ENCODE results near the gene UBTD2.
A peak's percentile ranks its signal among the peaks of the same experiment; 100 is the strongest.
"Not testable (repeated sequence)": the region's sequence is repeated elsewhere in the genome, so short reads cannot be mapped to it uniquely, and the experiment has no call there.

UBTD2 gene

GRCh38 chr5:172283020-172283861, at the start of gene UBTD2:
UBTD2 (minus strand) TSS chr5:172283764; CDS start chr5:172283665, 99 bp downstream.
- FAIRE-seq = no peak

- FAIRE-seq = not testable (repeated sequence)
Measured at GRCh38 chr5:172326901-172327300, 43.3 kb upstream of the UBTD2 start.

DNA sequence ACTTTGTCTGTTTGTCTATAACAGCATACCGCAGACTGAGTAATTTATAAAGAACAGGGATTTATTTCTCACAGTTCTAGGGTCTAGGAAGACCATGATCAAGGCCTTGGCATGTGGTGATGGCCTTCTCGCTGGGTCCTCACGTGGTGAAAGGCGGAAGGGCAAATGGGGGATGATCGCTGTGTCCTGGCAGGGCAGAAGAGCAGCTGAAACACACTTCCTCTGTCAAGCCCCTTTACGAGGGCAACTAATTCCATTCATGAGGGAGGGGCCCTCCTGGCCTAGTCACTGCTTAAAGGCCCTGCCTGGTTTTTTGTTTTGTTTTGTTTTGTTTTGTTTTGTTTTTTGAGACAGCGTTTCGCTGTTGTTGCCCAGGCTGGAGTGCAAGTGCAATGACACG, 41.9 kb upstream of the UBTD2 start:
- no peak for FAIRE-seq

- FAIRE-seq = no peak
Measured at GRCh38 chr5:172322028-172322965, 38.7 kb upstream of the UBTD2 start.

GRCh38 chr5:172321593-172321992, 38.0 kb upstream of the UBTD2 start:
- FAIRE-seq = no peak

DNA sequence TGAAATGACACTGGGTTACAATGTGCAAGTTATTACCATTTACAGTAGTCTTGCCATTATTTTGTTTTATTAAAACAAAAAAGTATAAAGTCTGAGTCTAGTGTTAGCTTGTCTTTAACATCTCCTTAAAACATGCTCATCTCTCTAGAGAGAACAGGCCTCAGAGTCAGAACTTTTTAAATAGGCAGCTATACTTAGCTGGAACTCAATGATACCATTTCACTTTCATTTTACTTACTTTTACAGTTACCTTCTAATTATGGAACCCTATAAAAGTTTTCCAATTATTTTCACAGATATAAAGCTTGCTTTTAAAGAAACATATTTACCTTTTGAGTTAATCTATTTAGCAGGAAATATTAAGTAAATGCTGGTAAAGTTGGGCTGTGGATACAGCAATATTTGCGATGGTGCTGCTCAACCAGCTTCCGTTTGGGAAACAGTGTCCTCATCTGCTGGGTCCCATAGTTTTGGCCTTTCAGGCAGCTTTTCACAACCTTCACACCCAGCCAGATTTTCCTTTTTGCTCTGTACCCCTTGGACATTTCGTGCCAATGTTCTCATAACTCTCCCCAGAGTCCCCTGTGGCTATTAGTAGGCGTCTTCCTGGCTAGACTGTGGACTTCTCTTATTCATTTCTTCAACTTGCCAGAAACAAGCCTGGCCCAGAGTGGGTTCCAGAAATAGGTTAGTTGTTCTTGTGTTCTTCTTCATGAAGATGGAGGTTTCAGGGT, 36.3 kb upstream of the UBTD2 start:
- FAIRE-seq = no peak

GRCh38 chr5:172315587-172316493, 32.3 kb upstream of the UBTD2 start:
- no peak for FAIRE-seq

DNA sequence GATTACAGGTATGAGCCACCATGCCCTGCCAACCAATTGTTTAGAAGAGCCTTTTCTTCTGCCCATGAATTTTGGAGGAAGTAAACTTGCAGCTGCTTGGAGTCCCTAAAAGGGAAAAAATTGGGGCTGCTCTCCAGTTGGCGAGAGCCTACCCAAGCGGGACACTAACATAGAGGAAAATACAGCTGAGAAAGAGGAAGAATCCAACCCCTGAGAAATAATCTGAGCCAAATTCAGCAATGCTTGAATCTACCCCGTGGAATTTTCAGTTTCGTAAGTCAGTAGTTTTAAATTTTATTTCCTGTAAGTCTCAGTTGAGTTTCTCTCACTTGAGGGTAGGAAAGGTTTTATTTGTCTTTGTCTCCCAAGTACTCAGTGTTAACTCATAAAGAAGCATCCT, 30.4 kb upstream of the UBTD2 start:
- no peak for FAIRE-seq

- FAIRE-seq = no peak
Measured at GRCh38 chr5:172312286-172312685, 28.7 kb upstream of the UBTD2 start.

DNA sequence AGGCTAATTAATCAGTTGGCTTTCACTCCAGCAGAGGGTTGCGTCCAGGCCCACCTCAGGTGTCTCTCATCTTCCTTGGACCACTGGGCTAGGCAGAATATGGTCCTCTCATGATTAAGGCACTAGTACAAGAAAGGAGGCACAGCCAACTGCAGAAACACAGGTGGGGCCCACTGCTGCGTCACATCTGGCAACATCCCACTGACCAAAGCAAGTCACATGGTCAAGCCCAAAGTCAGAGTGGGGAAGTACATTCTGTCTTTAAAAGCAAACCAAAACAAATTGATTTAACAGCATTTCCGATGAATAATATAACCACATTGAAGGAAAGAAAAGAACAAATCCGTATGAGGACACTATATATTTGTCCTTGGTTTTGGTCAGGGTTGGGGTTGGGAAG, 28.0 kb upstream of the UBTD2 start:
- no peak for FAIRE-seq

- FAIRE-seq = no peak
Measured at GRCh38 chr5:172311026-172311425, 27.5 kb upstream of the UBTD2 start.

DNA sequence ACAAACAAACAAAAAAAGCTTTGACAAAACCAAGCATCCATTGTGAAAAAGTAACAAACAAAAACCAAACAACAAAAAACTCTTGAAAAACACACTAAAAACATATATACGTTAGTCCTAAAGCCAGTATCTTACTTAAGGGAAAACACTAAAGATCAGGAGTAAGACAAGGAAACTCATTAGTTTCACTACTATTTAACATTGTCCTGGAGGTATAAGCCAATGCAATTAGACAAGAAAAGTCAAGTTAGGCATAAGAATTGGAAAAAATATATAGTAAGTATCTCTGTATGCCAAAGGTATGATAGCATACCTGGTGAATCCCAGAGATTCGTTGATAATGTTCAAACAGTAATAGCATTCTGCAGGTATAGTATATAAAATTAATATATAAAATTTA, 21.8 kb upstream of the UBTD2 start:
- FAIRE-seq = no peak

GRCh38 chr5:172303572-172304335, 20.2 kb upstream of the UBTD2 start:
- no peak for FAIRE-seq

DNA sequence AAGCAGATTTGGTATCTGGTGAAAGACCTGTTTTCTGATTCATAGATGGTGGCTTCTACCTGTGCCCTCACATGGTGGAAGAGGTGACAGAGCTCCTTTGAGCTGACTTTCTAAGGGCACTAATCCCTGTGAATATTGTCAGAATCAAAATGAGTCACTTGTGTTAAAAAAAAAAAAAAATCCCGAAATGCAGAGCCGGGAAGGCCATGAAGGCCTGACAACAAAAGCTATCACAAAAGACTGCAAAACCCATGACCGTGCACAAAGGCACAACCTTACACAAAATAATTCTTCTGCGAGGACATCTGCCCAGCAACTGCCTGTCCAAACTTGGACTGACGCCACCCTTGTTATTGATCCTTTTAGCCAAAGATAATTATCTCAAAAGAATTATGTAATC, 19.6 kb upstream of the UBTD2 start:
- no peak for FAIRE-seq

DNA sequence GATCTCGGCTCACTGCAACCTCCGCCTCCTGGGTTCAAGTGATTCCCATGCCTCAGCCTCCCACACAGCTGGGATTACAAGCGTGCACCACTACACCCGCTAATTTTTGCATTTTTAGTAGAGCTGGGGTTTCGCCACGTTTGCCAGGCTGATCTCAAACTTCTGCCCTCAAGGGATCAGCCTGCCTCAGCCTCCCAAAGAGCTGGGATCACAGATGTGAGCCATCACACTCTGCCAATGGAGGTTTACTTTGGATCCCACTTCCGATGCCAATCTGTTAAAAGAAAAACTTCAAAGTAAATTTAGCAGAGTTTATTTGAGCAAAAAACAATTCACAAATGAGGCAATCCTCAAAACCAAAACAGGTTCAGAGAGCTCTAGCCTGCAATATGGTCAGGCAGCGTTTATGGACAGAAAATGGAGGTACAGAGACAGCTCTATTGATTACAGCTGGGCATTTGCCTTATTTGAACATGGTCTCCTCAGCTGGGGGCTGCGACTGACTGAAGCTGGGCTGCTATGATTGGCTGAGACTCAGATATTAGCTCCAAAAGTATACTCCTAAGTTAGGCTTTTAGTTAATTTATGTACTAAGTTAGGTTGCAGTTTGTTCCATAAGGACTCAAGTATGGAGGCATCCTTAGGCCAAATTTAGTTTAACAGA, 18.6 kb upstream of the UBTD2 start:
- no peak for FAIRE-seq

- FAIRE-seq = no peak
Measured at GRCh38 chr5:172299916-172300439, 16.4 kb upstream of the UBTD2 start.

GRCh38 chr5:172294831-172295230, 11.3 kb upstream of the UBTD2 start:
- FAIRE-seq = no peak

DNA sequence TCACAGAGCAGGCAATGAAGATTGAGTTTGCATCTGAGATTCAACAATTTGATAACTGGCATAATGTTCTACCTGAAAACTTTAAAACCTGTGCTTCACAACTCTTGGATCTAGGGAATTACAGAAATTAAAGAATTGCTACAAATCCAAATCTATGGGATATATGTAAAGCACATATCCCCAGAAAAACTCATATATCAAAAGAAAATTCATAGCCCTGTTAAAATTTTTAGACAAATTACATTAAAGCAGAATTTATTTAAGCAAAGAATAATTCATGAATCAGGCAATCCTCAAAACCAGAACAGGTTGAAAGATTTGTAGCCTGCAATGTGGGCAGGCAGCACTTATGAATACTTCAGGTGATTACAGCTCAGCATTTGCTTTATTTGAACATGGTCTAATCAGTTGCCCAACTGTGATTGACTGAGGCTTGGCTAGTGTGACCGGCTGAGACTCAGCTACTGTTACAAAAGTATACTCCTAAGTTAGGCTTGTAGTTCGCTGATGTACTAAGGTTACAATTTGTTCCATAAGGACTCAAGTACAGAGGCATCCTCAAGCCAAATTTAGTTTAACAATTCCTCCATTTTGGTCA, 10.3 kb upstream of the UBTD2 start:
- FAIRE-seq = no peak

- FAIRE-seq = peak; percentile 92
Measured at GRCh38 chr5:172293054-172293744, 9.6 kb upstream of the UBTD2 start.
